Measurements from ENCODE around the gene LGALS9B.
"Not testable (repeated sequence)": the region's sequence is repeated elsewhere in the genome, so short reads cannot be mapped to it uniquely, and the experiment has no call there.

GRCh38 chr17:20500346-20500745 is 33.0 kb upstream of the LGALS9B start:
- not testable (repeated sequence) for TF ChIP-seq CTCF (IDR thresholded peaks at IDR 0.05; ENCODE audit: low read depth, low read length, poor library complexity, severe bottlenecking); EZH2phosphoT487 (IDR thresholded peaks at IDR 0.05; ENCODE audit: borderline replicate concordance, low read length)

Data from DOHH2 (cell line).